A549 treated with AZD9567 at 1 μM for 4 hours (cell line): Measurements from ENCODE around the gene ACTMAP. TPM values are rescaled to one million over a fixed set of nuclear protein-coding genes. Genes with fewer than 3 reads are reported as not detected.

Experiments
- total RNA-seq: library from RNA; stranded (reverse); fragments of 200-300 nt; extraction: Qiagen RNA extraction; gene quantifications from 5 replicates; pipeline ENCODE4 v1.2.3, GENCODE V29; 2022; ENCODE audit not compliant: insufficient read depth

ACTMAP gene, protein sequence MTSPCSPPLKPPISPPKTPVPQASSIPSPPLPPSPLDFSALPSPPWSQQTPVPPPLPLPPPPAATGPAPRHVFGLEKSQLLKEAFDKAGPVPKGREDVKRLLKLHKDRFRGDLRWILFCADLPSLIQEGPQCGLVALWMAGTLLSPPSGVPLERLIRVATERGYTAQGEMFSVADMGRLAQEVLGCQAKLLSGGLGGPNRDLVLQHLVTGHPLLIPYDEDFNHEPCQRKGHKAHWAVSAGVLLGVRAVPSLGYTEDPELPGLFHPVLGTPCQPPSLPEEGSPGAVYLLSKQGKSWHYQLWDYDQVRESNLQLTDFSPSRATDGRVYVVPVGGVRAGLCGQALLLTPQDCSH
- total RNA-seq, result 14.5 to 18.5 TPM (median 16.7 TPM) in 5 replicates

DNA sequence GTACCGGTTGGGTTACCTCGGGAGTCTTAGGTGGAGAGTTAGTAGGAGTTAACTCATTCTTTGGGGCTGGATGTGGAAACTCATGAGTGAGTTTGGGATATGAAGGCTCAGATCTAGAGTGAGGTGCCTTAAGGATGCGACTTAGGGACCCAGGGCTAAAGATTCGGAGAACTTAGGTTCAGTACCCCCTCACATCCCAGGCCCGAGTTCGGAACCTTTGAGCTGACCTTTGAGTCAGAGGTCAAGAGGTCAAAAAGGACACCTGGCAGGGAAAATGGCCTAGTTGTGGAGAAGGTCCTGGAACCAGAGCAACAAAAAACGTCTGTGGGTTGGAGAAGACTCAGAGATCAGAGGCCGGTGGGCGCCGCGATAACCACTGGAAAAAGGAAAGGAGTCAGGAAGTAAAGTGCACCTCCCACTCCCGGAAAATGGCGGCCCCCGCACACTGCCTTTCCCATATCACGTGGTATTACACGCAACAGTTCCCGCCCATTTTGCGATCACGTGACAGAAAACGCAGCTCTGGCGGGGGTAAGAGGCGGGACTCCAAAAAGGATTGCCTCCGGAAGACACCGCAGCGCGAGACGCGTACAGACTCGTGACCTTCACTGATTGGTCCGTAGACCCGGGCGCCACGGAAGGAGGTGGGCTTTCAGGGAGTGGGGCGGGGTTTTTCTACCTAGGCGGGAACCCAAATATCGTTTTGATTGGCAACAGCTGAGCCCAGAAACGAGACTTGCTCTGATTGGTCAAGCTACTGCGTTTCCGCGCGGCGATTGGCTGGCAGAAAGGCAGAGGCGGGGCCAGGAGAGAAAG, at the start of gene ACTMAP:
TSS of gene ACTMAP (minus strand) at position 420 of the 816 bp plus-strand sequence. CDS start 674 bp downstream, outside the sequence.

DNA sequence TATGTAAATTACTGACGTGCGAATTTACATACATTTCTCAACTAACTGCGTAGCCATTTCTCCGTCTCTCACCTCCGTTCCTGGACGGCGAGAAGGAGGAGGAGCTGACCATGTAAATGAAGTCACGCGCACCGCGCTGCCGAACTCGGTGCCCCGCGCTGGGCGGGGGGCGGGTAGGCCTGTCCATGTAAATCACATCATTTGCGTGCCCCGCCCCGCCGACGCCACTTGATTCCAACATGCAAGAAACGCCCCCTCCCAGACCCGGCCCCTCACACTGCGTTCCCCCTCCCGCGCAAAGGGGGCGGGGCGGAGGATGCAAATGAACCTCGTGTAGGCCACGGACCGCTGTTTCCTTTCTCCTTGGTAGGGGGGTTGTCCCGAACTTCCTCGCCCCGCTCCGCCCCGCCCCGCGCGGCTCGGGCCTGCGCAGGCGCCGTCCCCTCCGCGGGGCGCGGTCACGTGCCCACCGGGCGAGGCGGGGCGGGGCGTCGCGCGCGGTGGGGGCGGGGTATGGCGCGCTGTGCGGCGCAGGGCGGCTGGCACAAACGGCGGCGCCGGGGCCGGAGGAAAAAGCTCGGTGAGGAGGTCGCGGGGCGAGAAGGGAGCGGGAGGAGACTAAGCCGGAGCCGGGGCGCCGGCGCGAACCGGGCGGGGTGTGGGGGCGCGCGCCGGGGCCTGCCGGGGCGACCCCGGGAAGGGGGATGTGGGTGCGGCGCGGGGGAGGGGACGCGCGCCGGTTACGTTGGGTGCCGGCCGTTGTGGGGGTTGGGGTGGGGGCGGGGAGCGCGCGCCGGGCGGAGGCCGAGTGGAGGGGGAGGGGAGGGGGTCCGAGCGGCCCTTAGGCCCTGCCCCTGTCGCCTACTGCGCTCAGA, 48.6 kb upstream of the ACTMAP start, which contains the start of gene EGLN2:
TSS of gene EGLN2 (plus strand) at position 509 of the 875 bp plus-strand sequence. CDS start 1,382 bp downstream, outside the sequence.

DNA sequence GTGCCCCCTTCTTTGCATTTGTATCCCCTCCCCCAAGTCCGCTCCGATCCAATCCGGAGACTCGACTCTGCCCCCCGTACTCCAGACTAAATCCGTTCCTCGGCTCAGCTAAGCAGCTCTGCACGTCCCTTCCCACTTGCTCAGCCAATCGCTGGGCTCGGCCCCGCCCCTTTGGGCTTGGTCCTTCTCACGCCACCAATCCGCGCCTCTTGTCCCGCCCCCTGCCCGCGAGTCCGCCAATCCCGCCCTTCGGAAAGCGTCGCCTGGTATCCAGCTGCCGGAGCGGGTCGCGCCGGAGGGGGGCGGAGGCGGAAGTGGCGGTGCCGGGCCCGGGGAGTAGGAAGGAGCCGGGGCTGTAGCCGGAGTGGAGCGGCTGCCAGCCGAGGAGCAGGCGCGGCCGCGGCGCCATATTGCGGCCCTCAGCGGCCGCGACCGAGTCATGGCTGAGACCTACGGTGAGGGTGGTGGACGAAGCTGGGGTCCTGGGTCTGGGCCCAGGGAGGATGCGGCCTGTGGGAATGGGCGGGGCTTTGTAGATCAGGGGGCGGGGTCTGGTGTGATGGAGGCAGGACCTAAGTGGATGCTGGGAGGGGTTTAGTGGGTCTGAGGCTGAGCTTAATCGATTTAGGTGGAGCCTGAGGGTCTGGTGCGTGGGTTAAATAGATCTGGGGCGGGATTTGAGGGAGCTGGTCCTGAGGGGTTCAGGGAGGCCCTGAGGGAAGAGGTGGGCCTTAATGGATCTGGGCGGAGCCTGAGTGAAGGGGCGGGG, 27.8 kb upstream of the ACTMAP start, which contains the start of gene RAB4B:
TSS of gene RAB4B (plus strand) at position 311 of the 769 bp plus-strand sequence. CDS start at position 440, 129 bp downstream.

DNA sequence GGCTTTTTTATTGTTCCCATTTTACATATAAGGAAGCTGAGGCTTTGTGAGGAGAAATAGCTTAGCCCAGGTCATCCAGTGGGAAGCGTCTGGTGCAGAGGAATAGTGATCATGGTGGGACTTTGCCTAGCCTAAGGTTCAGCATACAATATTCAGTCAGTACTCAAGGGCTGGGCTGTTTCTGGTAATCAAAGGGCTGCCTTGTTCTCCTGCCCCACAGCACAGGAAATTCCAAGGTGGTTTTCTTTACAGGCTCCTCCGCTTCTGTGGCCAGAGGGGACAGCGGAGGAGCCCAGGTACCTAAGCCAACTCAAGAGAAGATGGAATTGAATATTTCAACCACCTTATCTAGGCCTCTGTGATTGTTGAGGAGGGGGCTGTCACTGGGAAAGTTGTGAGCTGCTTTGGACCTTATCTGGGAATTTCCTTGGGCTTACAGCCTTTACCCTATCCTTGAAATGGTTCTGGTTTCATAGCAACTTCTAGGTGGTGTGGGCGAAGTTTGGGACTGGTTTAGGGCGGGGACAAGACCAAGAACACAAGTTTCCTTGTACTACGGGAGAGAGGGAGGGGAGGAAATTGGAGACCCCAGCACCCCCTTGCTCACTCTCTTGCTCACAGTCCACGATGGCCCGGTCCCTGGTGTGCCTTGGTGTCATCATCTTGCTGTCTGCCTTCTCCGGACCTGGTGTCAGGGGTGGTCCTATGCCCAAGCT, 24.8 kb upstream of the ACTMAP start, which contains the start of gene MIA:
TSS of gene MIA (plus strand) at position 606 of the 716 bp plus-strand sequence. CDS start at position 628, 22 bp downstream.

DNA sequence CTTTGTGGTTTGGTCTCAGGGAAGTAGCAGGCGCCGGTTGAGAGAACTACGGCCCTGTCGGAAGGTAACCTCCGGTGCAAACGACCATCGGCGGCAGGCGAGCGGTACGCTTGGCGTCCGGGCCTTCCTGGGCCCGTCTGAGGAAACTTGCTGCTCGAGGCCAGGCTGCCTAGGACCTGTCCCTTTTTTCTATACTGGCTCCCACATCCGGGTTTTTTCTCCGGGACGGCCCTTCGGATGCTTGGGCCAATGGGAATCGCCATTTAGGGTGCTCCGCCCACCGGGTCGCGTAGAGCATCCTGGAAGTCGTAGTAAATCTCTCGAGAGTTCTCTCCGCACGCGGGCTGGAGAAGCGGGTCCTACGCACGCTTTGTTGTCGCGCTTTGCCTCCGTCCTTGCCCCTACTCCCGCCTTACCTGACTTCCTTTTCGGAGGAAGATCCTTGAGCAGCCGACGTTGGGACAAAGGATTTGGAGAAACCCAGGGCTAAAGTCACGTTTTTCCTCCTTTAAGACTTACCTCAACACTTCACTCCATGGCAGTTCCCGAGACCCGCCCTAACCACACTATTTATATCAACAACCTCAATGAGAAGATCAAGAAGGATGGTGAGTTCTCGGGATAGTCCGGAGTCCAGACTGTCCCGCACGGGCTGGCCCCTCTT, 729 bp upstream of the ACTMAP start, which contains the start of gene SNRPA:
TSS of gene SNRPA (plus strand) at position 330 of the 664 bp plus-strand sequence. CDS start at position 536, 206 bp downstream.

DNA sequence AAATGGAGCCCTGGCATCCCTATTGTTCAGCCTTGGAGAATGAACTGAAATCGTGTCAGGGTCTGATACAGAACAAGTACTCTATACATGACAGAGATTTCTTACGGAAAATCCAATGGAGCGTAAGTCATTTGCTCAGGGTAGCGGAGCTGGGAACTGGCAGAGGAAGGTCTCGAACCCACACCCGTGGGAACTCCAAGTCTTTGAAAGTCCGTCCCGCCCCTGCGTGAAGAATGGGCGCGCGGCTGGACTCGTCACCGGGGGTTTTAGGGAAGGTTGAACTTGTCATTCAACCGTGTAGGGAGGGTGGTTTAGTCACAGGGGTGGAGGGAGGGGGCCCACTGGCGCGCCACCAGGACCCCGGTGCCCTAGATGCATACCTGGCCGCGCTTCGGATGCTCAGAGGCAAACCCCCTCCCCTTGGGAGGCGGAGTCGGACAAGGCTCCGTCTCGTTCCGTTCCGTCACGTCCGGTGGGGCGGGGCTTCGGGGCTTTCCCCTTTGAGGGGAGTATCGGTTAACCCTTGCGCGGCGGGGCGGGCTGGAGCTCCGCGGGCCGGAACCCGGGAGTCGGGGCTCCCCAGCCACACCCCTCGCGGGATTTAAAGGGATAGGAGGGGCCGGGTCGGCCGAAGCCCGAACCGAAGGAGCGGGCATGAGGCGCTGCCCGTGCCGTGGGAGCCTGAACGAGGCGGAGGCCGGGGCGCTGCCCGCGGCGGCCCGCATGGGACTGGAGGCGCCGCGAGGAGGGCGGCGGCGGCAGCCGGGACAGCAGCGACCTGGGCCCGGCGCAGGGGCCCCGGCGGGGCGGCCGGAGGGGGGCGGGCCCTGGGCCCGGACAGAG, 33.6 kb downstream of the ACTMAP start, which contains the start of the genes COQ8B and ITPKC:
TSS of gene COQ8B (minus strand) at position 405 of the 843 bp plus-strand sequence. CDS start 2,254 bp downstream, outside the sequence.
TSS of gene ITPKC (plus strand) at position 631 of the 843 bp plus-strand sequence. CDS start at position 655, 24 bp downstream.

Other genes starting within 250 kb of the ACTMAP start
- gene SHKBP1, start 173.6 kb downstream of the ACTMAP start, total RNA-seq, result 125 to 139 TPM (median 133 TPM) in 5 replicates
- 35.2 to 57.9 TPM (median 54.8 TPM) in 5 replicates for gene LTBP4, start 149.1 kb downstream of the ACTMAP start, total RNA-seq
- 47.8 to 82.6 TPM (median 77.1 TPM) in 5 replicates for gene NUMBL, start 59.8 kb downstream of the ACTMAP start, total RNA-seq
- 69.8 to 88.8 TPM (median 84.0 TPM) in 5 replicates for gene COQ8B, start 33.6 kb downstream of the ACTMAP start, total RNA-seq
- 20.5 to 35.5 TPM (median 31.6 TPM) in 5 replicates for gene ITPKC, start 33.4 kb downstream of the ACTMAP start, total RNA-seq
- gene SNRPA, start 726 bp upstream of the ACTMAP start, total RNA-seq, result 145 to 179 TPM (median 153 TPM) in 5 replicates
- not detected in 5 replicates for gene MIA, start 25.0 kb upstream of the ACTMAP start, total RNA-seq
- gene RAB4B, start 27.8 kb upstream of the ACTMAP start, total RNA-seq, result 12.8 to 22.1 TPM (median 20.1 TPM) in 5 replicates
- gene EGLN2, start 48.7 kb upstream of the ACTMAP start, total RNA-seq, result 79.8 to 98.3 TPM (median 95.8 TPM) in 5 replicates
- gene CYP2A6, start 100.0 kb upstream of the ACTMAP start, total RNA-seq, result not detected in 5 replicates
- gene CYP2A7, start 131.8 kb upstream of the ACTMAP start, total RNA-seq, result not detected in 5 replicates
- gene CYP2B6, start 240.8 kb upstream of the ACTMAP start, total RNA-seq, result not detected in 5 replicates